NAMALWA (cell line): ENCODE data around the gene VAV3.
"Not testable (repeated sequence)": the region's sequence is repeated elsewhere in the genome, so short reads cannot be mapped to it uniquely, and the experiment has no call there.

Experiments used
- DNase-seq: peaks from one replicate; pipeline ENCODE4 v3.0.0-alpha.2; 2015; ENCODE audit warnings: low spot score

The VAV3 gene, protein sequence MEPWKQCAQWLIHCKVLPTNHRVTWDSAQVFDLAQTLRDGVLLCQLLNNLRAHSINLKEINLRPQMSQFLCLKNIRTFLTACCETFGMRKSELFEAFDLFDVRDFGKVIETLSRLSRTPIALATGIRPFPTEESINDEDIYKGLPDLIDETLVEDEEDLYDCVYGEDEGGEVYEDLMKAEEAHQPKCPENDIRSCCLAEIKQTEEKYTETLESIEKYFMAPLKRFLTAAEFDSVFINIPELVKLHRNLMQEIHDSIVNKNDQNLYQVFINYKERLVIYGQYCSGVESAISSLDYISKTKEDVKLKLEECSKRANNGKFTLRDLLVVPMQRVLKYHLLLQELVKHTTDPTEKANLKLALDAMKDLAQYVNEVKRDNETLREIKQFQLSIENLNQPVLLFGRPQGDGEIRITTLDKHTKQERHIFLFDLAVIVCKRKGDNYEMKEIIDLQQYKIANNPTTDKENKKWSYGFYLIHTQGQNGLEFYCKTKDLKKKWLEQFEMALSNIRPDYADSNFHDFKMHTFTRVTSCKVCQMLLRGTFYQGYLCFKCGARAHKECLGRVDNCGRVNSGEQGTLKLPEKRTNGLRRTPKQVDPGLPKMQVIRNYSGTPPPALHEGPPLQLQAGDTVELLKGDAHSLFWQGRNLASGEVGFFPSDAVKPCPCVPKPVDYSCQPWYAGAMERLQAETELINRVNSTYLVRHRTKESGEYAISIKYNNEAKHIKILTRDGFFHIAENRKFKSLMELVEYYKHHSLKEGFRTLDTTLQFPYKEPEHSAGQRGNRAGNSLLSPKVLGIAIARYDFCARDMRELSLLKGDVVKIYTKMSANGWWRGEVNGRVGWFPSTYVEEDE

DNA sequence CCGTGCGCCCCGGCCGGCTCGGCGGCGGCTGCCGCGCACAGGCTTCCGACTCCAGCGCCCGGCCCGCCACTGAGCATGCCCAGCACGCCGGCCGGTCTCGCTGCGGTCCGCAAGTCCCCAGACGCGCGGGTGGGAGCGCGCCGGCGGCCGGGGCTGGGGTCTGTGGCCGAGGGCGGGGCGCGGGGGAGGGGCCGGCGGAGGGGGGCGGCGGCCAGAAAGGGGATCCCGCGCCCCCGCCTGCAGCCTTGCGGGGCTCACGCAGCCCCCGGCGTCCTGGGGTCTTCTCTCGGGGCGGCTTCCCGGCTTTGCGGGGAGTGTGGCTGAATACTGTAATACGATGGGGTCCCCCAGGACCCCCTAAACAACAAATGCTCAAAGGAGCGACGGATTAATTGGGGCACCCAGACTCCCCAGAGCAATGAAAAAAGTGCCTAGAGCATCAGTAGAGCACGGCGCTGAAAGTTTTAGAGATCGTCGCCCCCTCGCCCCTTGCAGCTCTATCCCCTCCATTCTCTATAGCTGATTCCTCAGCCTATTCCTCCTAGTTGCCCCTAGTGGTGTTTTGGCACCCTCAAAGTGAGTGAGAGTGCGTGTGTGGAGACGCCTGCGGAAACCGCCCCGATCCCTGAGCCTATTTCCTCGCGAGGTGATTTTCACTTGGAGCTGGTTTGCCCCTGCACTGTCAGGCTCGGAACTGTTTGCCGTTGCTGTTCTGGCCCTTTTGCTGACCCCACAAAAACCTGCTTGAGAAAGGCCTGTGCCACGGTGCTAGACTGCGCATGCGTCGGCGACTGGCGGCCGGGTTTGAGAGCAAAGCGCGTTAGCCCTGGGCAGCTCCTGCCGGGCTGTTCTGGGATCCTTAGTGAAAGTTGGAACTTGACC, at the start of gene VAV3:
VAV3 (minus strand) TSS at position 71 of the 882 bp plus-strand sequence. CDS start 311 bp downstream, outside the sequence.
- peak; percentile 46 for DNase-seq

DNA sequence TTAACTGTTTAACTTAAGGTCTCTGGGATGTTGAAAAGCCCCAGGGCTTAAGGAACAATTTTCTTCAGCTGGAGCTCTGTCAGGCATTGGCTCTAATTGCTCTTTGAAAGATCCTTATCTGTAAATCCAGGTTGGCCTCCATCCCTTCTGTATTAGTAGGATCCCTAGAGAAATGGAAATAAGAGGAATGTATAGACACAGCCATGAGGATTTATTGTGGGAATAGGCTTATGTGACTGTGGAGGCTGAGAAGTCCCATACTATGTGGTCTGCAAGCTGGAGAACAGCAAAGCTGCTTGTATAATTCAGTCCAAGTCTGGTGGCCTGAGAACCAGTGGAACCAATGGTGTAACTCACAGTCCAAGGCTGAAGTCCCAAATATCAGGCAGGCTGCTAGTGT, 47.6 kb upstream of the VAV3 start:
- DNase-seq, result no peak

DNA sequence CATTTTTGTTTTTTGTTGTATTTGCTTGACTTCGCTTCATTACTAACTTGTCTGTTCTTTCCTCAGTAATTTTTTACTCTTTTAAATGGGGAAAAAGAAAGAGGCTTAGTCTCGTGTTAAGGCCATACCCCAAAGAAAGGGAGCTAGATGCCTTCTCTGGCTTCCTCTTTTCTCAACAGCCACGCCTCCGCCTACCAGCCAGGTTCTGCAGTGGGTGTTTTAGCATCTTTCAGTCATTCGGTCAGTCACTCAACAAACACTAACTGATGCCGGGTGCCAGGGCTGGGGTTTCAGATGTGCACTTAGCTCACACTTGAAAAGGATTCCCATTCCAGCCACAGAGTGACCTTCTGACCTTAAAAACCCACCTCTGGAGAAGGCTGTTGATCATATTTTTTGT, 46.3 kb upstream of the VAV3 start:
- DNase-seq, result no peak

DNA sequence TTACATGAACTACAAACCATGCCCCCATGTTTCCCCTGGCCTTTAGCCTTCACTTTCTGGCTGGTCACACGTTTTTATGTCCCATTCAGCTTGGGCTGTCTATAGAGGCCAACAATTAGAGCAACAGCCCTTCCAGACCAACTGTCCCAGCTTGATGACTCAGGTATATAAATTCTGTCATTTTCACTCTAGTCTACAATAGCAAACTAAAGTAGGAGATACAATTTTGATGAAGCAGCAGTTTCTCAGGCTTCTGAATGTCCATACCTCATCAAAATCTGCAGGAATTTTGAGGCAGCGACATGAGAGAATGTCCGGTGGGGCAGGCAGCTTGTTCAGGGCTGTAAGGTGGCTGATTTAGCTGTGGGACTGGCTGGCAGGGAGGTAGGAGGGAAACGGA, 45.6 kb upstream of the VAV3 start:
- no peak for DNase-seq

DNA sequence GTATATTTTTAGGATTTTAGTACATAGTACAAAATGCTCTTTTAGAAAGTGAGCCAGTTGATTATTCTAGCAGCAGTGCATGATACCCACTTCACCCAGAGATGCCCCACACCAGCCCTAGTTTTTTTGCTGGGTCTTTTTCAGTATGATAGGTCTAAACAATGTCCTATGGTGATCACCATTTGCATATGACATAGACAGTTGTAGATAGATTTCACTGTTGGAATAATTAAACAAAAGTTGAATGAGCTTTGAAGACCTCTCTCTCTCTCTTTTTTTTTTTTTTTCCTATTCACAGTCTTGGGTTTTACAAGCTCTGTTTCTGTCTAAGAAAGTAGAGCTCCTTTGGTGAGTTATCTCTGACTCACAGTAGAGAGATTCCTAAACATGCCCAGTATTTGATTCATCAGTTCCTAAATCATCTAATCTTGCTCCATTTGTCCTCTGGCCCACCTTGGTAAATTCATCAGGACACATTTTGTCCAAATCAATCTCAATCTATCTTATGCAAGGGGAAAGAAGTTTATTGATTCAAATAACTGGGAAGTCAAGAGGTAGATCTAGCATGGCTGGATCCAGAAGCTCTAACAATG, 44.7 kb upstream of the VAV3 start:
- no peak for DNase-seq

DNA sequence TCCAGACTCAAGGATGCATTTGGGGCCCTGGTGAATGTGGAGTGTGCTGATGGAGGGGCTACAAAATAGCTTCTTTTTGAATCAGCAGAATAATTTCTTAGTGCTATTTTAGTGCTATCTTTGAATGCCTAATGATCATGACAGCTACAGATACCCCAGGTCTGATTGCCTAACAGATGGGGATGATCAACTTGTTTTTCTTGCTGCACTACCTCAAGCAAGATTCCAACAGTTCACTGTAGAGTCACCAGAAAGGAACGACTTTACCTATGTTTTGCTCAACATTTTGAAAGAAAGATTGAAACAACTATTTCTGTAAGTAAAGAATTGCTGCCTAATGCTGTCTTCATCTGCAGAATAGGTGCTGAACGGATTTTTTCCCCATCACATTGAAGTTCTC, 42.6 kb upstream of the VAV3 start:
- DNase-seq, result no peak

DNA sequence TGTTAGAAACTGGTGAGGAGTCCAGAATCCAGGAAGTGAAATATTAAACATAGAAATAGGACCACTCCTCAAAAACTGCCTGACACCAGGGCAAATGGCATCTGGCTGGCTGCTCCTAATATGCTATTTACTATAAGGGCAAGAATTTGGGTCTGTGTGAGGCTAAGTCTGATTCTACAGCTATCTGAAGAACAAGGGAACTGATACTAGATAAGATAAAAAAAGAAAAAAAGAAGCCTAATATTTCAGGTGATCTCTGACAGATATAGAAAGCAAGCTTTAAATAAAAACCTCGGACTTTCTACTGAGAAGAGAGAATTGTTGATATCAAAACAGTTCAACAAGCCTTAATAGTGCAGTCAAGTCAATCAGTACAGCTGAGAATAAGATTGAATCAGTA, 42.1 kb upstream of the VAV3 start:
- no peak for DNase-seq

DNA sequence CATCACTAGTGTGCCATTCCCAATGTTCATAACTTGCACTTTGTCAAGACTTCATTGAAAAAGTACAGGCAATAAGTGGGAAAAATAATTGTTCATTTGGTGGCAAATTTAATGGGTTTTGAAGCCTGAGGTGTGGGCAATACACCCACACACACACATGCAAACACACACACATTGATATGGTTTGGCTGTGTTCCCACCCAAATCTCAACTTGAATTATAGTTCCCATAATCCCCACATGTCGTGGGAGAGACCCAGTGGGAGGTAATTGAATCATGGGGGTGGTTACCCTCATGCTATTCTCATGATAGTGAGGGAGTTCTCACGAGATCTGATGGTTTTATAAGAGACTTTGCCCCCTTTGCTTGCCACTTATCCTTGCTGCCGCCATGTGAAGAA, 39.9 kb upstream of the VAV3 start:
- DNase-seq, result not testable (repeated sequence)

DNA sequence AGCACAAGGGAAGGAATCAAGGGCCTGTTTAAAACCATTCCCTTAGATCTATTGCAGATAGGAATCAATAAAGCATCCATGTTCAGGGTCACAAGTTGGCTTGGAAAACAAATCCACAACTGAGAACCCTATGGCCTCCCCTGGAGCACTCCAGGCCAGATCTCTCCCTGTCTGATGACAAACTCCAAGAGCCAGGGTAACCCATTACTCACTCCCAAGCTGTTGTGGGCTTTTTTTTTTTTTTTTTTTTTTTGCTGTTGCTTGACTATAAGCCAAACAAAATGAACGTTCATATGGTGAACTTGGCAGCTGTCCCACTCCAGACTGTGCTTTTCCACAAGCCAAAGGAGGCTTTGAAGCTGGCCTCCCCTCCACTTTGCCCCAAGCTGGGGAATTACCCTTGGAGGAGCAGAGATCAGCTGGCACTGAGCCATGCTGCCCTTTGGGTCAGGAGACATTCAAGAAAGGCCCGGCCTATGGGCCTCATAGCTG, 35.7 kb upstream of the VAV3 start:
- DNase-seq, result no peak

DNA sequence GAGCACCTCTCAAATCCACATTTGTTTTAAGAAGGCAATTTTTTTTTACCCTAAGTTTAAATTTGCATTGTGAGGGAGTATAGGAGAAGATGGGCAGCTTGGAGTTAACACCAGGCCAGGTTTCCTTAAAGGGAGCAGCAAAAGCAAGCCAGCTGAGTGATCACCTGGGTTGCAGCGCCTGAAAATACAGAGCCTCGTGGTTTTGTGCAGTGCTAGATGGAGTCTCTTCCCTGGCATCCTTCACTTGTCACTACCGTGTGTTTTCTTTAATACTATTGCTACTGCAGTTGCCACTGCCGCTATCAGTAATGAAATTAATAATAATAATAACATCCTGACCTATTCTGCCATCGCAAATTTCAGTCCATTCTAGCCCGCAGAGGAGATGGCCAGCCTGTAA, 35.2 kb upstream of the VAV3 start:
- DNase-seq, result no peak

DNA sequence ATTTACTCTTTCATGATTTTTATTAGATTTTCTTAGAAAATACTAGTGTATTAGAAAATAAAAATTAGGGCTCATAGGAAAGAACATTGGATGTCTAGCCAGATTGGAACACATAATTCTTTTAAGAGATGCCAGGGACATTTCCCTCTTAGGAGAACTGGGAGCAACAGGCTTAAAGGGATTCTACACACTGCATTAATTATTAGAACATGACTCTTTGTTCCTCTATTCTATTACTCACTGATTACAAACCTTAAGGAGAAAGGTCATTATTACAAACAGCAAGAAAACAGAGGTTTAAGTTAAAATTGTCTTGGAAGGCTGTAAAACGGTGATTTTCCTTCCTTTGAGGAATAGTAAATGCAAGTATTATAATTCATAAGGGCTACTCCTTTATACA, 32.9 kb upstream of the VAV3 start:
- DNase-seq, result no peak

DNA sequence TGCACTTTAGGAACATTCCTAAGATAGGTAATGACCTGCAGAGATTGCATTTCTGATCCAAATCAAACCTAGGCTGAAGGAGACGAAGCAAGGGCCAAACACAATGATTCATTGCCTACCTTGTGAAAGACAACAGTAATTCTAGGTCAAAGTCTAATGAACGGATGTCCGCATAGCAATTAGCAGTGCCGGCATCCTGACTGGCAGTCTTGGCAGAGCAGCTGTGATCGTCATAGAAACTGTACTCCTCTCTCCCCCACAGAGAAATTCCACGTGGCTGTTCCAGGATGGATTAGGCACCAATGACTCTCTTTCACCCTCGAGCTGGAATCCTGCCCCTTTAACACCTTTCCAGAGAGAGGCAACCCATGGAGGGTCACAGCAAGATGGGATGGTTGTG, 28.9 kb upstream of the VAV3 start:
- no peak for DNase-seq

DNA sequence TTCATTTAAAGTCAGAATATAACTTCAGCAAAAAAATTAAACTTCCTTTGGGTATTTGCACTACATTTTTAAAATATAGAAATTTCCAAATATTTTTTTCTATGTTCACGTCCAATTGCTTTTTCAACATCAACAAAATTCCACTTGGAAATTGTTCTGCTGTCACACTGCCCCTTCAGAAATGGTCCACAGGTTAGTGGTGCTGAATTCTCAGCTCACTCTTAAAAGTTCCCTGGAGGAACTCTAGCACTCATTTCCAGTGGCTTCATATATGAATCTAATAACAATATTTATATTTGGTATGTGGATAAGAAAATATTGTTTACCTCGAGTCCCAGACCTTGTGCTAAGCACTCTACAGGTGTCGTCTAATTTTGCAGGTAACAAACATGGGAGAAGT, 27.4 kb upstream of the VAV3 start:
- no peak for DNase-seq

DNA sequence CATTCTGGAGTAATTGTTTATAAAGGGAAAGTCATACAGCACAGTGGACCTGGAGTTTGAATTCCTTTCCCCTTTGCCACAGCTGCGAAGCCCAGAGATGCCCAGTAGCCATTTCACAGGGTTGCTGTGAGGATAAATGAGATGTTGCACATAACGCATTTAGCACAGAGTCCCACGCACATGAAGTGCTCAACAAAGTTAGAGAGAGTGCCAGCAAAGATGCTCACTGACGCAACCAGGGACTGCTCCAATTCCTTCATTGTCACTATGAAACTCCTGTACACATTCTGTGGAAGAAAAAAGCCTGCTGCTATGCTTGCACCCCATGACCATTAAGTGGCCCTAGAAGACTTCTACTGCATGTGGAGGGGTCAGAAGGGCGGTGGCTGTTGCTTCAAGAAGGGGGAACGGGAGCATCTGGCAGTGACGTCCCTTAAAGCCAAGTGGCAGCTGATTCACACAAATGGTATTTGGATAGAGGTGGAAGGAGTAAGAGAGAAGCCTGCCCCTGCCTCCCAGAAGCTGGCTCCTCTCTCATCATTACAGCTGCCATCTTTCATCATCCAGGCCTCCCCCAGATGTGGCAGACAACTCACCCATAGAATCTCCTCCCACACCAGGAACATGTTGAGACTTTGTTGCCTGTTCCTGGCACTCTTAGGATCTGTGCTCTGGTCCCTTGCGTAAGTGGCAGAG, 26.5 kb upstream of the VAV3 start:
- DNase-seq, result no peak

DNA sequence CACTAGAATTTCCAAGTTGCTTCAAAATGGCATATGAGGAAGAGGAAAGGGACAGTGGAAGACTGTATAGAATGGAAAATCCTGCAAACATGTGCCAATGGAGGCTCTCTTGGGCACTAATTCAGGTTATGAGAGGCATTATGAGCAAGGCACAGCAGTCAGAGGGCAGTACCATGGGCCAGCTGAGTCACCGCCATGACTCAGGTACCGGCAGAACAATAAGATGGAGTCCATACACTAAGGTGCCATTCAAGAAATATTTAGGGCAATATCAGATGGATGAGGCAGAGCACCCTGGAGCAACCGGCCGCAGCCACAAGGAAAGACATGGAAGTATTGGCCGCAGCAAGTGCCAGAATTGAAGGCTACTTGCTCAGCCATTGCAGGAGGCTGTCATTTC, 25.6 kb upstream of the VAV3 start:
- DNase-seq, result no peak

DNA sequence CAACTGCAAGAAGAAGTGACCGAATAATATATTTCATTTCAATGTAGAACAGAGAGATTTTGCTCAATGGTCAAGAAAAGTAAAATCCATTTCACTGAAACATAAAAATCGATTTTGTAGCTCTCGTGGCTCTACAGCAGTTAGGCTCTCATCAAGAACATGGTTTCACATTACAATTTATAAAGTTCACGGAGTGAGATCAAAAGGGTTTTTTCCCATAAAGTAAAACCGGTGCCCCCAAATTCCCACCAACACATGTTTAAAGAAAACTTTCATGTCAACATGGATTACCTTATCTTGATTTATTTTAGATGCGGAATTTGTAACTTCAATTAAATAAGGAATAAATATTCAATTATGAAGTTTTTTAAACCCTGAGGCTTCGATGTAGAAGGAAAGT, 16.3 kb upstream of the VAV3 start:
- DNase-seq, result no peak

DNA sequence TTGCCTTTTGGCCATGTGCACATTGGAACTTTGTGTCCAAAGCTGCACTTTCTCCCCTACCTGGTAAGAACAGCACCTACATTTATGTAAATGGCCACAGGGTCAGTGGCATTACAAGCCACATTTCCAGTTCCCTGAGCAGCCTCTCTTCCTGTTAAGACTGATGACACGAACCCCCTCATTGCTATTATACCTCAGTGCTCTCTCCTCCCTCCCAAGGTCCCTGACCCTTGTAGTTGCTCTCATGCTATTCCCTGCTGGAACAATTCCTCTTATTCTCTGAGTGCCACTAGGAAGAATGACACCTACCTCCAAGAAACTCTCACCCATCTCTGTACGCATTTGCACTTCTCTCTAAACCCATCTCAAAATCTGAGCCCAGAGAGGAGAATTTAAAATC, 14.9 kb upstream of the VAV3 start:
- no peak for DNase-seq

DNA sequence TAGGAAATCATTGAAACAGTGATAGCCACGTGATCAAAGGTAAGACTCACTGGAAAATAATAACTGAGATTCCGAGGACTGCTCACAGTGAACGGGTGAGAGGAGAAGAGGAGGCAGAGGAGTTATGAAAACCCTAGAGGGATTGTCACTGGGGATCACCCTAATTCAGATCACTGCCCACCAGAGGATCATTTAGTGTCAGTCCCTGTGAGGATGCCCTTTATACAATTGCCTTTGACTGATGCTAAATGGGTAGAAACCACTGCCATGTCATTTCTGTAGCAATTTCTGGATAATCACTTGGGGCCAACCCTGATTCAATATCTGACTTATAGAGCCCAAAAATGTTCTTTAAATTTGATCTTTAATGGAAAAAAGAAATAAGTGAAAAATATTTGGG, 14.1 kb upstream of the VAV3 start:
- DNase-seq, result no peak

DNA sequence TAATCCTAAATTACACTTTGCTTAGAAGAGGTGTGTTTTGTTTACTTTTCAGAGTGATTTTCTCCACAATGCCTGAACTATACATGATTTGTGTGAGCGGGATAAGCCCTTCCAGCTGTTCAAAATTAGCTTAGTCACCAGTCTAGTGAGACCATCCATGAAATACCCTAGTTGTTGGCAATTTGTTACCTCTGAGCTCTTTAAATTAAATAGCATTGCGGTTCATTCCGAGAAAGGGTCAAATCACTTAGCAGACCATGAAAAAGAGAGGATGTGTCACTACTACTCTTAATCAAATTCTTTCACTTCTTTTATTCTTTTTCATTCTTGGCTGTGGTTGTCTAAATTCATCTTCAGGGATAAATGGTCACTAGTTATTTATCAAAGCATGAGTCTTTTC, 11.9 kb upstream of the VAV3 start:
- no peak for DNase-seq

DNA sequence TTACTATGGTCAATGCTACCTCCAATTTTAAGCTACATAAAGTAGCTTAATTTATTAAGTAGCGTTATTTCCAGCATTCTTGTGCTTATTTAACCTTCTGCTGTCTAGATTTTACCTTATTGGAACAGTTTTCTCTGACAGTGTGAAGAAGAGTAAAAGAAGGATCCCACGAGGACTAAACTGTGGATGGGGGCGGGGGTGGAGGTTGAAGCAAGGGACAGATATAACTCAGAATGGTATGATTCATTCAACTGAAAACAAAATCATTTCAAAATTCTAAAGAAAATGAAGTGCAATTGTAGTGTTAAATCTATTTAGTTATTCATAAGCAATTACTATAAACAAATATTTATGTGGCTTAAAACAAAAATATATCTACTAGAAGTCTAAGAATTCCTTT, 11.5 kb upstream of the VAV3 start:
- no peak for DNase-seq

DNA sequence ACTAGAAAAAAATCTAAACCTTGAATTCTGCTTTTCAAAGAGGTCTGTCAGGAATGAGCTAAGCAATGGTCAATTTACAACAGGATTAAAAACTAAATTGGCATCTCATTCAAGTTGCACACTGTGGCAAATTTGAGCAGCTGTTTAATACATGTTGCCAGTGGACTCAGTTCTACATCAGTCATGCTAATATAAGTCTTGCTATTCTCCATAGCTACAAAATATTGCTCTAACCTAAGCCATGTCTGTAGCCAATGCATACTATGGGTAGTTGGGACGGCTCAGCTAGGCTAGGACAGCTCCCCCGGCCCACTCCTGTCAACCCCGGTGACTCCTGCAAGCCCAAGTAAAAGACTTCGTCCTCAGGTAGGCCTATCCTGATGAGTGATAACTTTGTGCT, 10.9 kb upstream of the VAV3 start:
- DNase-seq, result no peak
